ENCODE measurements around the gene PUM1.

The PUM1 gene

GRCh38 chr1:31031330-31032143 is 34.0 kb downstream of the PUM1 start:
- no peak overlapping the region for H3K4me2 ChIP-seq (ENCODE audit: insufficient read depth, low read length, poor library complexity, severe bottlenecking)
- H2BK120ac ChIP-seq (ENCODE audit: low read depth, low read length), result no peak overlapping the region
- no peaks in the 10 kb centered on the region for H3K4me1 ChIP-seq (ENCODE audit: control insufficient read depth in 2 of 2, insufficient read depth in 1 of 2, low read depth in 1 of 2, low read length in 2 of 2)
- no peak overlapping the region for H2BK5ac ChIP-seq (ENCODE audit: low read length)
- no peak overlapping the region for H3K18ac ChIP-seq (ENCODE audit: low read length)
- peaks cover 6 to 75% of the 10 kb centered on the region in 2 donors for H3K36me3 ChIP-seq (replicated peaks in 1 of 2; ENCODE audit: control insufficient read depth in 2 of 2, insufficient read depth in 2 of 2, low read length in 2 of 2)
- no peak for DNase-seq (ENCODE audit: low spot score)
- H2AK5ac ChIP-seq (ENCODE audit: low read depth, low read length), result no peak overlapping the region
- no peak overlapping the region for H2BK12ac ChIP-seq (ENCODE audit: low read length)
- WGBS, 2 donors (ENCODE audit: extremely low coverage in 2 of 2, insufficient read length in 2 of 2, insufficient replicate concordance in 1 of 2), result no CpG with 5 or more reads among the region's 5 CpGs
- H3K4me3 ChIP-seq (ENCODE audit: low read length in 2 of 2), result no peak overlapping the region
- no peak overlapping the region for H3K27ac ChIP-seq (replicated peaks; ENCODE audit: low read length)
- H3K79me1 ChIP-seq (ENCODE audit: low read depth, low read length), result no peaks in the 10 kb centered on the region
- H3K4ac ChIP-seq (ENCODE audit: low read length), result no peak overlapping the region
- H3K9me3 ChIP-seq (replicated peaks in 1 of 2; ENCODE audit: control insufficient read depth in 2 of 2, insufficient read depth in 1 of 2, low read depth in 1 of 2, low read length in 2 of 2), result no peaks in the 10 kb centered on the region
- H4K8ac ChIP-seq (ENCODE audit: low read depth, low read length), result no peak overlapping the region
- no peak overlapping the region for H4K91ac ChIP-seq (ENCODE audit: low read depth, low read length, poor library complexity)
- H2AFZ ChIP-seq (ENCODE audit: low read length), result no peak overlapping the region
- no peaks in the 10 kb centered on the region for H3K27me3 ChIP-seq (ENCODE audit: control insufficient read depth in 3 of 3, insufficient read depth in 3 of 3, low read depth in 1 of 3, low read length in 3 of 3)
- no peak overlapping the region for H3K9ac ChIP-seq (ENCODE audit: low read depth, low read length, poor library complexity)
- no peak overlapping the region for H3K23ac ChIP-seq (ENCODE audit: low read depth, low read length, poor library complexity)
- H3K14ac ChIP-seq (ENCODE audit: low read length), result no peak overlapping the region
- no peak overlapping the region for H2BK15ac ChIP-seq (ENCODE audit: low read length)

- Histone ChIP-seq H3K4me3 (ENCODE audit: low read length in 2 of 2) (no peak overlapping the region), H3K4me2 (ENCODE audit: insufficient read depth, low read length, poor library complexity, severe bottlenecking) (no peak overlapping the region), H2AK5ac (ENCODE audit: low read depth, low read length) (no peak overlapping the region), H3K18ac (ENCODE audit: low read length) (no peak overlapping the region), H3K23ac (ENCODE audit: low read depth, low read length, poor library complexity) (no peak overlapping the region), H2BK120ac (ENCODE audit: low read depth, low read length) (no peak overlapping the region), H4K8ac (ENCODE audit: low read depth, low read length) (no peak overlapping the region), H2BK5ac (ENCODE audit: low read length) (no peak overlapping the region), H2AFZ (ENCODE audit: low read length) (no peak overlapping the region), H2BK15ac (ENCODE audit: low read length) (no peak overlapping the region), H3K14ac (ENCODE audit: low read length) (no peak overlapping the region), H2BK12ac (ENCODE audit: low read length) (no peak overlapping the region), H3K79me1 (ENCODE audit: low read depth, low read length) (no peaks in the 10 kb centered on the region), H4K91ac (ENCODE audit: low read depth, low read length, poor library complexity) (no peak overlapping the region), H3K9me3 (replicated peaks in 1 of 2; ENCODE audit: control insufficient read depth in 2 of 2, insufficient read depth in 1 of 2, low read depth in 1 of 2, low read length in 2 of 2) (no peaks in the 10 kb centered on the region), H3K9ac (ENCODE audit: low read depth, low read length, poor library complexity) (no peak overlapping the region), H3K27me3 (ENCODE audit: control insufficient read depth in 3 of 3, insufficient read depth in 3 of 3, low read depth in 1 of 3, low read length in 3 of 3) (no peaks in the 10 kb centered on the region), H3K4ac (ENCODE audit: low read length) (no peak overlapping the region), H3K36me3 (replicated peaks in 1 of 2; ENCODE audit: control insufficient read depth in 2 of 2, insufficient read depth in 2 of 2, low read length in 2 of 2) (peaks cover 2 to 82% of the 10 kb centered on the region in 2 donors), H3K27ac (replicated peaks; ENCODE audit: low read length) (no peak overlapping the region), H3K4me1 (ENCODE audit: control insufficient read depth in 2 of 2, insufficient read depth in 1 of 2, low read depth in 1 of 2, low read length in 2 of 2) (peaks cover 0 to 1% of the 10 kb centered on the region in 2 donors)
- DNase-seq (ENCODE audit: low spot score), result no peak
These were observed 36.5 kb downstream of the PUM1 start for GRCh38 chr1:31029026-31029425.

- Histone ChIP-seq H4K8ac (ENCODE audit: low read depth, low read length) (no peak overlapping the region), H3K4me3 (ENCODE audit: low read length in 2 of 2) (no peak overlapping the region), H2BK5ac (ENCODE audit: low read length) (no peak overlapping the region), H3K27ac (replicated peaks; ENCODE audit: low read length) (no peak overlapping the region), H2AK5ac (ENCODE audit: low read depth, low read length) (no peak overlapping the region), H3K79me1 (ENCODE audit: low read depth, low read length) (no peaks in the 10 kb centered on the region), H3K9me3 (replicated peaks in 1 of 2; ENCODE audit: control insufficient read depth in 2 of 2, insufficient read depth in 1 of 2, low read depth in 1 of 2, low read length in 2 of 2) (no peaks in the 10 kb centered on the region), H3K9ac (ENCODE audit: low read depth, low read length, poor library complexity) (no peak overlapping the region), H3K27me3 (ENCODE audit: control insufficient read depth in 3 of 3, insufficient read depth in 3 of 3, low read depth in 1 of 3, low read length in 3 of 3) (no peaks in the 10 kb centered on the region), H3K4me2 (ENCODE audit: insufficient read depth, low read length, poor library complexity, severe bottlenecking) (no peak overlapping the region), H3K23ac (ENCODE audit: low read depth, low read length, poor library complexity) (no peak overlapping the region), H3K36me3 (replicated peaks in 1 of 2; ENCODE audit: control insufficient read depth in 2 of 2, insufficient read depth in 2 of 2, low read length in 2 of 2) (peaks cover 2 to 84% of the 10 kb centered on the region in 2 donors), H2BK12ac (ENCODE audit: low read length) (no peak overlapping the region), H2BK15ac (ENCODE audit: low read length) (no peak overlapping the region), H2BK120ac (ENCODE audit: low read depth, low read length) (no peak overlapping the region), H3K4ac (ENCODE audit: low read length) (no peak overlapping the region), H4K91ac (ENCODE audit: low read depth, low read length, poor library complexity) (no peak overlapping the region), H2AFZ (ENCODE audit: low read length) (no peak overlapping the region), H3K14ac (ENCODE audit: low read length) (no peak overlapping the region), H3K4me1 (ENCODE audit: control insufficient read depth in 2 of 2, insufficient read depth in 1 of 2, low read depth in 1 of 2, low read length in 2 of 2) (peaks cover 0 to 1% of the 10 kb centered on the region in 2 donors), H3K18ac (ENCODE audit: low read length) (no peak overlapping the region)
- no peak for DNase-seq (ENCODE audit: low spot score)
- WGBS, 2 donors (ENCODE audit: extremely low coverage in 2 of 2, insufficient read length in 2 of 2, insufficient replicate concordance in 1 of 2), result no CpG with 5 or more reads among the region's 3 CpGs
These were observed 37.6 kb downstream of the PUM1 start for GRCh38 chr1:31027693-31028526.

- H3K9me3 ChIP-seq (replicated peaks in 1 of 2; ENCODE audit: control insufficient read depth in 2 of 2, insufficient read depth in 1 of 2, low read depth in 1 of 2, low read length in 2 of 2), result no peaks in the 10 kb centered on the region
- peaks cover 0 to 93% of the 10 kb centered on the region in 2 donors for H3K36me3 ChIP-seq (replicated peaks in 1 of 2; ENCODE audit: control insufficient read depth in 2 of 2, insufficient read depth in 2 of 2, low read length in 2 of 2)
- no peak overlapping the region for H2BK120ac ChIP-seq (ENCODE audit: low read depth, low read length)
- H2AK5ac ChIP-seq (ENCODE audit: low read depth, low read length), result no peak overlapping the region
- WGBS, 2 donors (ENCODE audit: extremely low coverage in 2 of 2, insufficient read length in 2 of 2, insufficient replicate concordance in 1 of 2), result no CpG with 5 or more reads among the region's 2 CpGs
- no peaks in the 10 kb centered on the region for H3K27me3 ChIP-seq (ENCODE audit: control insufficient read depth in 3 of 3, insufficient read depth in 3 of 3, low read depth in 1 of 3, low read length in 3 of 3)
- peaks cover 0 to 1% of the 10 kb centered on the region in 2 donors for H3K4me1 ChIP-seq (ENCODE audit: control insufficient read depth in 2 of 2, insufficient read depth in 1 of 2, low read depth in 1 of 2, low read length in 2 of 2)
- H3K14ac ChIP-seq (ENCODE audit: low read length), result no peak overlapping the region
- H4K91ac ChIP-seq (ENCODE audit: low read depth, low read length, poor library complexity), result no peak overlapping the region
- no peak overlapping the region for H3K9ac ChIP-seq (ENCODE audit: low read depth, low read length, poor library complexity)
- no peak overlapping the region for H2BK15ac ChIP-seq (ENCODE audit: low read length)
- no peak for DNase-seq (ENCODE audit: low spot score)
- H3K4me2 ChIP-seq (ENCODE audit: insufficient read depth, low read length, poor library complexity, severe bottlenecking), result no peak overlapping the region
- H2AFZ ChIP-seq (ENCODE audit: low read length), result no peak overlapping the region
- no peak overlapping the region for H2BK5ac ChIP-seq (ENCODE audit: low read length)
- no peak overlapping the region for H3K4ac ChIP-seq (ENCODE audit: low read length)
- H3K4me3 ChIP-seq (ENCODE audit: low read length in 2 of 2), result no peak overlapping the region
- no peaks in the 10 kb centered on the region for H3K79me1 ChIP-seq (ENCODE audit: low read depth, low read length)
- no peak overlapping the region for H3K27ac ChIP-seq (replicated peaks; ENCODE audit: low read length)
- H4K8ac ChIP-seq (ENCODE audit: low read depth, low read length), result no peak overlapping the region
- no peak overlapping the region for H2BK12ac ChIP-seq (ENCODE audit: low read length)
- H3K23ac ChIP-seq (ENCODE audit: low read depth, low read length, poor library complexity), result no peak overlapping the region
- H3K18ac ChIP-seq (ENCODE audit: low read length), result no peak overlapping the region
These were observed 43.3 kb downstream of the PUM1 start for GRCh38 chr1:31022259-31022658.
